ENCODE results near the gene ARMC6.

DNA sequence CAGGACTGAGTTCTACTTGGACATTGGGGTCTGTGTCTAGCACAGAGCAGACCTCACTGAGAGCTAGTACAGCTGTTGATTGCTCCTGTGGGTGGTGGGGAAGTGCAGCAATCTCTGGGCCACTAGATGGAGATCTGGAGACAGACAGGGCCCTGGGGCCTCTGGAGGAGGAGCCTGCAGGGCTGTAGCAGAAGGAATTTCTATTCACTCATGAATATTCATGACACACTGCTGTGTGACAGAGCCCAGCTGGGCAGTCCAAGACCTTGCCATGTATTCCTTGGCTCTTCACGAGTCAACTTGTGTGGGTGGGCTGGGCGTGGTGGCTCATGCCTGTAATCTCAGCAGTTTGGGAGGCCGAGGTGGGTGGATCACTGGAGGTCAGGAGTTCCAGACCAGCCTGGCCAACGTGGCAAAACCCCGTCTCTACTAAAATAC, 37.6 kb upstream of the ARMC6 start:
- TF ChIP-seq, protein P1, sequence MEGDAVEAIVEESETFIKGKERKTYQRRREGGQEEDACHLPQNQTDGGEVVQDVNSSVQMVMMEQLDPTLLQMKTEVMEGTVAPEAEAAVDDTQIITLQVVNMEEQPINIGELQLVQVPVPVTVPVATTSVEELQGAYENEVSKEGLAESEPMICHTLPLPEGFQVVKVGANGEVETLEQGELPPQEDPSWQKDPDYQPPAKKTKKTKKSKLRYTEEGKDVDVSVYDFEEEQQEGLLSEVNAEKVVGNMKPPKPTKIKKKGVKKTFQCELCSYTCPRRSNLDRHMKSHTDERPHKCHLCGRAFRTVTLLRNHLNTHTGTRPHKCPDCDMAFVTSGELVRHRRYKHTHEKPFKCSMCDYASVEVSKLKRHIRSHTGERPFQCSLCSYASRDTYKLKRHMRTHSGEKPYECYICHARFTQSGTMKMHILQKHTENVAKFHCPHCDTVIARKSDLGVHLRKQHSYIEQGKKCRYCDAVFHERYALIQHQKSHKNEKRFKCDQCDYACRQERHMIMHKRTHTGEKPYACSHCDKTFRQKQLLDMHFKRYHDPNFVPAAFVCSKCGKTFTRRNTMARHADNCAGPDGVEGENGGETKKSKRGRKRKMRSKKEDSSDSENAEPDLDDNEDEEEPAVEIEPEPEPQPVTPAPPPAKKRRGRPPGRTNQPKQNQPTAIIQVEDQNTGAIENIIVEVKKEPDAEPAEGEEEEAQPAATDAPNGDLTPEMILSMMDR (IDR thresholded peaks at IDR 0.05; ENCODE audit: insufficient read depth, low read length, poor library complexity, severe bottlenecking): peak; percentile 30
- TF ChIP-seq EZH2phosphoT487 (conservative IDR thresholded peaks at IDR 0.05; ENCODE audit: low read length): no peak

Measured in SU-DHL-6 (cell line).